Psoas muscle (tissue), 8 donors: ENCODE data around the gene WDR4. TPM values are rescaled to one million over a fixed set of nuclear protein-coding genes. Genes with fewer than 3 reads are reported as not detected.

Experiments
- ATAC-seq, 4 donors: fragments of 200-7000 bp; cut with Tn5 transposase; one replicate each; pipeline ENCODE4 v1.9.1; 2020; ENCODE audit warnings: moderate library complexity in 3 of 4, mild to moderate bottlenecking in 2 of 4
- DNase-seq, 2 donors: peaks; one replicate each; pipeline ENCODE4 v3.0.0-alpha.2; 2020
- H3K27ac ChIP-seq: fragments of 200-600 bp; one replicate; pipeline ENCODE4 v1.8.0; 2022
- H3K27me3 ChIP-seq, 3 donors: fragments of 200-600 bp in 1 of 3; one replicate each; pipeline versions ENCODE4 v1.6.1 to v1.8.0; 2013 to 2022; ENCODE audit warnings: low read length in 2 of 3, mild to moderate bottlenecking in 2 of 3, moderate library complexity in 1 of 3; ENCODE audit not compliant: insufficient read depth in 3 of 3
- H3K36me3 ChIP-seq, 2 donors: fragments of 200-600 bp in 1 of 2; one replicate each; pipeline versions ENCODE4 v1.6.1 to v1.8.0; 2013 to 2022; ENCODE audit warnings: low read depth in 1 of 2, mild to moderate bottlenecking in 1 of 2, moderate library complexity in 1 of 2; ENCODE audit not compliant: insufficient read depth in 1 of 2
- H3K4me1 ChIP-seq: fragments of 200-600 bp; one replicate; pipeline ENCODE4 v1.8.0; 2022
- H3K4me3 ChIP-seq: fragments of 200-600 bp; one replicate; pipeline ENCODE4 v1.8.0; 2022; ENCODE audit warnings: mild to moderate bottlenecking
- H3K9me3 ChIP-seq: fragments of 200-600 bp; one replicate; pipeline ENCODE4 v1.8.0; 2022
- WGBS, 3 donors: extraction: QIAGEN DNeasy Blood & Tissue Kit; methylation state at CpG; one replicate each; pipeline versions ENCODE4 v1.1.6 to v1.1.7; 2013; 5-methylcytosine and 5-hydroxymethylcytosine counted together
- intact Hi-C, 2 donors: fragments of 100-400 bp; cut with DNase I; formaldehyde crosslinking; loops; one replicate each; pipeline versions ENCODE4 v1.11.0 to v1.14.2; 2022
- polyA plus RNA-seq, 3 donors: library from polyadenylated mRNA; stranded (reverse); fragments of 200-250 nt; gene quantifications; one replicate each; pipeline ENCODE4 v1.2.3, GENCODE V29; 2013
- total RNA-seq, 4 donors: library from RNA; stranded (reverse); fragmentation: NEBNext Ultra II Directional in 2 of 4; extraction: Animal tissue kit (Norgen Biotek cat#: 25700) in 2 of 4; gene quantifications; one replicate each; pipeline versions ENCODE4 v1.2.1 to v1.2.4, GENCODE V29; 2021 to 2023
- TF ChIP-seq, protein P1 (sequence below): fragments of 200-600 bp; IDR thresholded peaks from one replicate; pipeline ENCODE4 v1.8.0; 2022; ENCODE audit warnings: antibody characterized with exemption
- donor health status: healthy with polysubstance abuse.
- donor health status: DM: no; HTN: no; CAD: no; lungs with moderate emphysema.
- donor health status: Bipolar disorder and iron deficiency.
- donor health status: healthy.
- donor health status: DM: yes; HTN: yes; CAD: no.
- donor health status: DM: no; HTN: no; CAD: no.
- donor health status: DM: no; HTN: no; CAD: no.
- donor health status: DM: yes; HTN: yes; CAD: no.

WDR4 gene
- total and polyA plus RNA-seq, 7 donors: 4.8 to 40.2 (median 11.1) TPM

DNA sequence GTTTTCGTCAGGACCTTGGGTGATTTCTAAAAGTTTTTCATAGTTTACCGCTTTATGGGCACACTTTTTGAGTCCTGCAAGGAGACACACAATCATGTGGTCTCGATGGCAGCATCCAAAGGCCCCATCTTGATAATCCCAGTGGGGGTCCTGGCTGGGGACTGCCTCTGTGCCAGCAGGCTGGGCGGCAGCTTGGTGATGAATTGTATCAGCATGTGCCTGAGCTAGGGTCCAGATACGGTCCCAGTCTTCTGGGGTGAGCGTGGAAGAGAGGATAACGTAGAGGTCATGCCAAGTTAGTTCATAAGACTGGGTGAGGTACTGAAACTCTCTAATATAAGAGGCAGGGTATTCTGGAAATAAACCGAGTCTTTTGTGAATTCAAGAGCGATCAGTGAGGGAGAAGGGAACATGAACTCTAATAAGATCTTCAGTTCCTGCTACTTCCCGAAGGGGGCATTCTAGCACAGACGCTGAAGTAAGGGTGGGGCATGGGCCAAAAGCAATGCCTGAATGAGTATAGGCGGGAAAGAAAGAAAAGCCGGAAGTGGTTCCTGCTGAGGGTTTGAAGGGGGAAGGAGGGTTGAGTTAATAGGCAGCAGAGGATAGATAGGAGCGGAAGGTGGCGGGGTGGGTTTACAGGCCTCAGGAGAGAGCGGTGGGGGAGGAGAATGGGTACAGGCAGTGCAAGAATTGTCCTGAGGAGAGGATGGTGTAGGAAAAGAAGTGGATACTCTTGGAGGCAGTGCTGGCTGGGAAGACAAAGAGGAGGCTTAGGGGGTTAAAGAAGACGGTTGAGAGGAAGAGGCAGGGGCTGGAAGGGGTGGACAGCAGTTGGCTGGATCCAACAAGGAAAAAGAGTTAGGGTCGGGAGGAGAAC, 44.5 kb upstream of the WDR4 start:
- Histone ChIP-seq H3K27ac (no peak overlapping the region), H3K4me1 (peaks cover 8% of the 10 kb centered on the region), H3K36me3 (no peaks in the 10 kb centered on the region), H3K4me3 (peak overlapping the region; percentile 25), H3K9me3 (no peaks in the 10 kb centered on the region), H3K27me3 (no peaks in the 10 kb centered on the region)
- DNase-seq (peak; percentile 57 to 67), ATAC-seq (peak; percentile 79 to 92 (median 88))
- intact Hi-C loops: loop anchor here in 1 of 2 donors (5.0 kb wide), 1 partner anchor 49 kb away; the partner anchor contains the start of gene PKNOX1
- TF ChIP-seq, protein P1, sequence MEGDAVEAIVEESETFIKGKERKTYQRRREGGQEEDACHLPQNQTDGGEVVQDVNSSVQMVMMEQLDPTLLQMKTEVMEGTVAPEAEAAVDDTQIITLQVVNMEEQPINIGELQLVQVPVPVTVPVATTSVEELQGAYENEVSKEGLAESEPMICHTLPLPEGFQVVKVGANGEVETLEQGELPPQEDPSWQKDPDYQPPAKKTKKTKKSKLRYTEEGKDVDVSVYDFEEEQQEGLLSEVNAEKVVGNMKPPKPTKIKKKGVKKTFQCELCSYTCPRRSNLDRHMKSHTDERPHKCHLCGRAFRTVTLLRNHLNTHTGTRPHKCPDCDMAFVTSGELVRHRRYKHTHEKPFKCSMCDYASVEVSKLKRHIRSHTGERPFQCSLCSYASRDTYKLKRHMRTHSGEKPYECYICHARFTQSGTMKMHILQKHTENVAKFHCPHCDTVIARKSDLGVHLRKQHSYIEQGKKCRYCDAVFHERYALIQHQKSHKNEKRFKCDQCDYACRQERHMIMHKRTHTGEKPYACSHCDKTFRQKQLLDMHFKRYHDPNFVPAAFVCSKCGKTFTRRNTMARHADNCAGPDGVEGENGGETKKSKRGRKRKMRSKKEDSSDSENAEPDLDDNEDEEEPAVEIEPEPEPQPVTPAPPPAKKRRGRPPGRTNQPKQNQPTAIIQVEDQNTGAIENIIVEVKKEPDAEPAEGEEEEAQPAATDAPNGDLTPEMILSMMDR: peak; percentile 73
- WGBS, 3 donors: 16 to 20% (median 19%) methylated on average over 18 of the region's 18 CpGs

- WGBS, 3 donors: 82 to 89% (median 88%) methylated on average over 18 of the region's 18 CpGs
- ATAC-seq (no peak), DNase-seq (no peak)
- H3K27ac ChIP-seq: no peak overlapping the region
- peaks cover 8% of the 10 kb centered on the region for H3K4me1 ChIP-seq
- H3K4me3 ChIP-seq: no peak overlapping the region
- no peaks in the 10 kb centered on the region for H3K27me3 ChIP-seq
- no peaks in the 10 kb centered on the region for H3K9me3 ChIP-seq
- H3K36me3 ChIP-seq: no peaks in the 10 kb centered on the region
- TF ChIP-seq, protein P1: no peak
- intact Hi-C loops: loop anchor here in 1 of 2 donors (5.0 kb wide), 1 partner anchor 49 kb away; the partner anchor contains the start of gene PKNOX1
These were observed 43.6 kb upstream of the WDR4 start for GRCh38 chr21:42922918-42923317.

DNA sequence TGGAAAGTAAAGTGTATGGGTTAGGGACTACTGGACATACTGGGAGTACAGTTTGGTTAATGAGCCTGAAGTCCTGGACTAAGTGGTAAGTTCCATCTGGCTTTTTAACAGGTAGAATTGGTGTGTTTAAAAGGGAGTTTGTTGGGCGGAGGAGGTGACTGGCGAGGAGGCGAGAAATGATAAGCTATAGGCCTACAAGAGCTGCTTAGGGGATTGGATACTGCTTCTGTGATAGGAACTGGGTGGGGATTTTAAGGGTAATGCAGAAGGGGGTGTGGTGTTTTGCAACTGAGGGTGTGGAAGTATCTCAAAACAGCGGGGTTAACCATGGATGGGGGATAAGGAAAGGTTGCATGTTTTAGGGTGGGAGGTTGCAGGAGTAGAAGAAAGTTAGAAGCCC, 42.6 kb upstream of the WDR4 start:
- Histone ChIP-seq H3K36me3 (no peaks in the 10 kb centered on the region), H3K27me3 (no peaks in the 10 kb centered on the region), H3K4me1 (peaks cover 8% of the 10 kb centered on the region), H3K27ac (no peak overlapping the region), H3K4me3 (no peak overlapping the region), H3K9me3 (no peaks in the 10 kb centered on the region)
- WGBS, 3 donors: 94 to 95% (median 94%) methylated on average over 4 of the region's 4 CpGs
- intact Hi-C loops: loop anchor here in 1 of 2 donors (5.0 kb wide), 1 partner anchor 50 kb away; the partner anchor contains the start of gene PKNOX1
- ATAC-seq (no peak), DNase-seq (no peak)
- TF ChIP-seq, protein P1: no peak

DNA sequence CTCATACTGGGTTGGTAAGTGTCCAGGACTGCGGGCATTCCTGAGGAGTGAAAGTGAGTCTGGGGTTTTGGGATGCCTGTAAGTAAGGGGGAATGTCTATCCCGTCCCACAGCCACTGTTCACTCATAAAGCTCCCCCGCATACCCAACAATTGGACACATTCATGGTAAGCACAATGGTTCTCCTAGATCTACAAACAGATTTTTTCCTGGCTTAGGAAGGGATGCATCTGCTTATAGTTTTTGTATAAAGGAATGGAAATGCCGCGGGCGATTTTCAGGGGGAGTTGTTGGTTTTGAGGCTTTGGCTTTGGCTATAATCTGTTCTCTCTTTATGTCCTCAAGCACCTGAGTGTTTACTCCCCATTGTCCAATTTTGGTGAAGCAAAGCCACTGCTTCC, 39.0 kb upstream of the WDR4 start:
- Histone ChIP-seq H3K27ac (no peak overlapping the region), H3K9me3 (no peaks in the 10 kb centered on the region), H3K4me3 (no peak overlapping the region), H3K4me1 (no peaks in the 10 kb centered on the region), H3K36me3 (no peaks in the 10 kb centered on the region), H3K27me3 (no peaks in the 10 kb centered on the region)
- WGBS, 3 donors: 91 to 96% (median 94%) methylated on average over 6 of the region's 6 CpGs
- intact Hi-C loops: loop anchor here in 1 of 2 donors (10.0 kb wide), 1 partner anchor 53 kb away; no protein-coding TSS in a partner anchor
- no peak for ATAC-seq
- TF ChIP-seq, protein P1: no peak
- DNase-seq: no peak
